Nephron (organoid): ENCODE results near the gene PYDC1.

ENCODE experiments used
- H3K27ac Mint-ChIP-seq, 3 experiments: 2 replicates each; pipeline ENCODE4 v1.8.0; 2020; ENCODE audit warnings: mixed read lengths in 3 of 3, mild to moderate bottlenecking in 2 of 3, moderate library complexity in 1 of 3
- H3K27me3 Mint-ChIP-seq: 2 replicates; pipeline ENCODE4 v1.8.0; 2021; ENCODE audit warnings: low read depth, mild to moderate bottlenecking, moderate library complexity, mixed read lengths
- H3K36me3 Mint-ChIP-seq: 2 replicates; pipeline ENCODE4 v1.8.0; 2020; ENCODE audit warnings: low read depth, mixed read lengths
- H3K4me1 Mint-ChIP-seq: 2 replicates; pipeline ENCODE4 v1.8.0; 2020; ENCODE audit warnings: mixed read lengths
- H3K4me3 Mint-ChIP-seq, 3 experiments: 2 replicates each; pipeline ENCODE4 v1.8.0; 2020; ENCODE audit warnings: mild to moderate bottlenecking in 3 of 3, mixed read lengths in 3 of 3, moderate library complexity in 2 of 3
- H3K9me3 Mint-ChIP-seq: 2 replicates; pipeline ENCODE4 v1.8.0; 2020; ENCODE audit warnings: mixed read lengths
- CTCF ChIP-seq, 3 experiments: fragments of 200-600 bp; sonication (generic); IDR thresholded peaks; one replicate each; pipeline ENCODE4 v1.5.0; 2021; ENCODE audit warnings: antibody characterized with exemption in 3 of 3; ENCODE audit not compliant: unreplicated experiment in 3 of 3

Gene PYDC1

GRCh38 chr16:31184888-31185287, 32.0 kb downstream of the PYDC1 start:
- peaks cover 84% of the 10 kb centered on the region for H3K36me3 Mint-ChIP-seq
- H3K27me3 Mint-ChIP-seq = no peaks in the 10 kb centered on the region
- no peak overlapping the region for H3K27ac Mint-ChIP-seq
- H3K9me3 Mint-ChIP-seq = no peaks in the 10 kb centered on the region
- H3K4me3 Mint-ChIP-seq = peak overlapping the region; percentile 17 to 47 (median 27)
- peaks cover 31% of the 10 kb centered on the region for H3K4me1 Mint-ChIP-seq
- TF ChIP-seq CTCF (IDR thresholded peaks at IDR 0.05; ENCODE audit: unreplicated experiment in 3 of 3) = no peak

GRCh38 chr16:31183432-31184428, 33.2 kb downstream of the PYDC1 start:
- H3K27ac Mint-ChIP-seq = no peak overlapping the region
- no peak for TF ChIP-seq CTCF (IDR thresholded peaks at IDR 0.05; ENCODE audit: unreplicated experiment in 3 of 3)
- peaks cover 73% of the 10 kb centered on the region for H3K36me3 Mint-ChIP-seq
- peaks cover 31% of the 10 kb centered on the region for H3K4me1 Mint-ChIP-seq
- H3K9me3 Mint-ChIP-seq = no peaks in the 10 kb centered on the region
- H3K27me3 Mint-ChIP-seq = no peaks in the 10 kb centered on the region
- H3K4me3 Mint-ChIP-seq = peak overlapping the region; percentile 60 to 95 (median 94)

- peaks cover 59% of the 10 kb centered on the region for H3K36me3 Mint-ChIP-seq
- H3K4me1 Mint-ChIP-seq = peaks cover 31% of the 10 kb centered on the region
- TF ChIP-seq CTCF (IDR thresholded peaks at IDR 0.05; ENCODE audit: unreplicated experiment in 3 of 3) = no peak
- peak overlapping the region; percentile 94 to 95 (median 95) for H3K4me3 Mint-ChIP-seq
- no peaks in the 10 kb centered on the region for H3K27me3 Mint-ChIP-seq
- H3K9me3 Mint-ChIP-seq = no peaks in the 10 kb centered on the region
- H3K27ac Mint-ChIP-seq = peak overlapping the region in 2 of 3 experiments; percentile 52 to 77
These were observed 34.5 kb downstream of the PYDC1 start for GRCh38 chr16:31182391-31182790.

GRCh38 chr16:31181102-31181830, 35.7 kb downstream of the PYDC1 start:
- peak overlapping the region; percentile 94 to 95 (median 95) for H3K4me3 Mint-ChIP-seq
- no peaks in the 10 kb centered on the region for H3K9me3 Mint-ChIP-seq
- H3K4me1 Mint-ChIP-seq = peaks cover 31% of the 10 kb centered on the region
- no peak for TF ChIP-seq CTCF (IDR thresholded peaks at IDR 0.05; ENCODE audit: unreplicated experiment in 3 of 3)
- no peaks in the 10 kb centered on the region for H3K27me3 Mint-ChIP-seq
- H3K27ac Mint-ChIP-seq = peak overlapping the region; percentile 100
- peaks cover 48% of the 10 kb centered on the region for H3K36me3 Mint-ChIP-seq

GRCh38 chr16:31179747-31180459, 37.0 kb downstream of the PYDC1 start, which contains the start of gene FUS:
Gene FUS (plus strand): TSS chr16:31180139. CDS start chr16:31180215, 76 bp downstream.
- no peak for TF ChIP-seq CTCF (IDR thresholded peaks at IDR 0.05; ENCODE audit: unreplicated experiment in 3 of 3)
- Mint-ChIP-seq H3K9me3 (no peaks in the 10 kb centered on the region), H3K36me3 (peaks cover 34% of the 10 kb centered on the region), H3K4me1 (peaks cover 30% of the 10 kb centered on the region), H3K27me3 (no peaks in the 10 kb centered on the region), H3K27ac (peak within 1 kb of the TSS; percentile 100), H3K4me3 (peak within 1 kb of the TSS; percentile 94 to 95 (median 95))
